ENCODE data around the gene GGT5.

GRCh38 chr22:24225951-24226350 lies 18.9 kb downstream of the GGT5 start:
- TF ChIP-seq CTCF (IDR thresholded peaks at IDR 0.05 in 4 of 5, conservative IDR thresholded peaks at IDR 0.05 in 1 of 5) (no peak), POLR2A (IDR thresholded peaks at IDR 0.05) (no peak)
